Neural progenitor cell (in vitro differentiated cells): ENCODE results near the gene GPLD1.

Experiments used
- EZH2 ChIP-seq: fragments of 200-600 bp; sonication (generic); IDR thresholded peaks from 2 replicates; pipeline ENCODE4 v1.6.1; 2017; ENCODE audit warnings: antibody characterized with exemption, mild to moderate bottlenecking, moderate library complexity
- EZH2phosphoT487 ChIP-seq: fragments of 200-600 bp; sonication (generic); IDR thresholded peaks from 2 replicates; pipeline ENCODE4 v1.6.1; 2017; ENCODE audit warnings: antibody characterized with exemption
- TF ChIP-seq, protein P1 (sequence below): fragments of 200-600 bp; sonication (generic); IDR thresholded peaks from 2 replicates; pipeline ENCODE4 v1.5.1; 2017; ENCODE audit warnings: antibody characterized with exemption, mild to moderate bottlenecking

DNA sequence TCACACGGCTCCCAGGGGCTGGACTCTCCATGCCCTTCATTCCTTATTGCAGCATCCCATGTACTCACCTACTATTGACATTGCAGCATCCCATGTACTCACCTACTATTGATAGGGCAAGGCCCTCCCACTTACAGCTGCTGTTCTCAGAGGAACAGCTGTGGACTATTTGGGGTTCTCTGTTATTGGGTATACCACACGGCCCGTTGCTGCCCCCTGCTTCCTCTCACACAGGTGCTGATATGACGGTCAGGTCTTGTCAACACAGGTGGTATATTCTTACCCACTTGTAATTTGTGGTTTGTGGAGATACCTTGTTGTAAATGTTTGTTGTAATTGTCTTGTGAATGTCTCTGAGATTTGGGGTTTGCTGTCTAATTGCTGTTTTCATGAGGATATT lies 24.2 kb upstream of the GPLD1 start:
- TF ChIP-seq EZH2 = no peak
- TF ChIP-seq, protein P1, sequence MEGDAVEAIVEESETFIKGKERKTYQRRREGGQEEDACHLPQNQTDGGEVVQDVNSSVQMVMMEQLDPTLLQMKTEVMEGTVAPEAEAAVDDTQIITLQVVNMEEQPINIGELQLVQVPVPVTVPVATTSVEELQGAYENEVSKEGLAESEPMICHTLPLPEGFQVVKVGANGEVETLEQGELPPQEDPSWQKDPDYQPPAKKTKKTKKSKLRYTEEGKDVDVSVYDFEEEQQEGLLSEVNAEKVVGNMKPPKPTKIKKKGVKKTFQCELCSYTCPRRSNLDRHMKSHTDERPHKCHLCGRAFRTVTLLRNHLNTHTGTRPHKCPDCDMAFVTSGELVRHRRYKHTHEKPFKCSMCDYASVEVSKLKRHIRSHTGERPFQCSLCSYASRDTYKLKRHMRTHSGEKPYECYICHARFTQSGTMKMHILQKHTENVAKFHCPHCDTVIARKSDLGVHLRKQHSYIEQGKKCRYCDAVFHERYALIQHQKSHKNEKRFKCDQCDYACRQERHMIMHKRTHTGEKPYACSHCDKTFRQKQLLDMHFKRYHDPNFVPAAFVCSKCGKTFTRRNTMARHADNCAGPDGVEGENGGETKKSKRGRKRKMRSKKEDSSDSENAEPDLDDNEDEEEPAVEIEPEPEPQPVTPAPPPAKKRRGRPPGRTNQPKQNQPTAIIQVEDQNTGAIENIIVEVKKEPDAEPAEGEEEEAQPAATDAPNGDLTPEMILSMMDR = no peak
- no peak for TF ChIP-seq EZH2phosphoT487
